Omental fat pad (tissue), 4 donors: Measurements from ENCODE around the gene NPB. TPM values are rescaled to one million over a fixed set of nuclear protein-coding genes. Genes with fewer than 3 reads are reported as not detected.

ENCODE experiments used
- ATAC-seq: fragments of 150-250 bp; one replicate; pipeline ENCODE4 v1.9.1; 2016; ENCODE audit warnings: mild to moderate bottlenecking, moderate library complexity; ENCODE audit not compliant: low FRiP score
- DNase-seq: peaks from one replicate; pipeline ENCODE4 v3.0.0-alpha.2; 2019; ENCODE audit warnings: low spot score
- total RNA-seq, 4 donors: library from RNA; depleted of rRNA; stranded (reverse); fragments of >200 nt; gene quantifications; one replicate each; pipeline ENCODE4 v1.1.0, GENCODE V29; 2016
- TF ChIP-seq, protein P1 (sequence below), 3 donors: fragments of 450-650 bp; IDR thresholded peaks; one replicate each; pipeline ENCODE4 v1.5.1; 2016 to 2017; ENCODE audit warnings: antibody characterized with exemption in 3 of 3, mild to moderate bottlenecking in 3 of 3, moderate library complexity in 2 of 3

NPB gene
- total RNA-seq, 4 donors from 2014 or later, result 1.4 TPM; not detected in 3

- TF ChIP-seq, protein P1, sequence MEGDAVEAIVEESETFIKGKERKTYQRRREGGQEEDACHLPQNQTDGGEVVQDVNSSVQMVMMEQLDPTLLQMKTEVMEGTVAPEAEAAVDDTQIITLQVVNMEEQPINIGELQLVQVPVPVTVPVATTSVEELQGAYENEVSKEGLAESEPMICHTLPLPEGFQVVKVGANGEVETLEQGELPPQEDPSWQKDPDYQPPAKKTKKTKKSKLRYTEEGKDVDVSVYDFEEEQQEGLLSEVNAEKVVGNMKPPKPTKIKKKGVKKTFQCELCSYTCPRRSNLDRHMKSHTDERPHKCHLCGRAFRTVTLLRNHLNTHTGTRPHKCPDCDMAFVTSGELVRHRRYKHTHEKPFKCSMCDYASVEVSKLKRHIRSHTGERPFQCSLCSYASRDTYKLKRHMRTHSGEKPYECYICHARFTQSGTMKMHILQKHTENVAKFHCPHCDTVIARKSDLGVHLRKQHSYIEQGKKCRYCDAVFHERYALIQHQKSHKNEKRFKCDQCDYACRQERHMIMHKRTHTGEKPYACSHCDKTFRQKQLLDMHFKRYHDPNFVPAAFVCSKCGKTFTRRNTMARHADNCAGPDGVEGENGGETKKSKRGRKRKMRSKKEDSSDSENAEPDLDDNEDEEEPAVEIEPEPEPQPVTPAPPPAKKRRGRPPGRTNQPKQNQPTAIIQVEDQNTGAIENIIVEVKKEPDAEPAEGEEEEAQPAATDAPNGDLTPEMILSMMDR (IDR thresholded peaks at IDR 0.05), result no peak
- ATAC-seq, result no peak
- DNase-seq, result no peak
Measured at GRCh38 chr17:81921537-81921862, 19.5 kb downstream of the NPB start.

GRCh38 chr17:81921996-81922565 is 20.0 kb downstream of the NPB start:
- ATAC-seq (no peak), DNase-seq (no peak)

GRCh38 chr17:81922566-81923301 is 20.7 kb downstream of the NPB start:
- DNase-seq (no peak), ATAC-seq (no peak)
- TF ChIP-seq, protein P1 (IDR thresholded peaks at IDR 0.05), result no peak

More at GRCh38 chr17:81921996-81922565, 20.0 kb downstream of the NPB start:
- TF ChIP-seq, protein P1 (IDR thresholded peaks at IDR 0.05), result no peak

DNA sequence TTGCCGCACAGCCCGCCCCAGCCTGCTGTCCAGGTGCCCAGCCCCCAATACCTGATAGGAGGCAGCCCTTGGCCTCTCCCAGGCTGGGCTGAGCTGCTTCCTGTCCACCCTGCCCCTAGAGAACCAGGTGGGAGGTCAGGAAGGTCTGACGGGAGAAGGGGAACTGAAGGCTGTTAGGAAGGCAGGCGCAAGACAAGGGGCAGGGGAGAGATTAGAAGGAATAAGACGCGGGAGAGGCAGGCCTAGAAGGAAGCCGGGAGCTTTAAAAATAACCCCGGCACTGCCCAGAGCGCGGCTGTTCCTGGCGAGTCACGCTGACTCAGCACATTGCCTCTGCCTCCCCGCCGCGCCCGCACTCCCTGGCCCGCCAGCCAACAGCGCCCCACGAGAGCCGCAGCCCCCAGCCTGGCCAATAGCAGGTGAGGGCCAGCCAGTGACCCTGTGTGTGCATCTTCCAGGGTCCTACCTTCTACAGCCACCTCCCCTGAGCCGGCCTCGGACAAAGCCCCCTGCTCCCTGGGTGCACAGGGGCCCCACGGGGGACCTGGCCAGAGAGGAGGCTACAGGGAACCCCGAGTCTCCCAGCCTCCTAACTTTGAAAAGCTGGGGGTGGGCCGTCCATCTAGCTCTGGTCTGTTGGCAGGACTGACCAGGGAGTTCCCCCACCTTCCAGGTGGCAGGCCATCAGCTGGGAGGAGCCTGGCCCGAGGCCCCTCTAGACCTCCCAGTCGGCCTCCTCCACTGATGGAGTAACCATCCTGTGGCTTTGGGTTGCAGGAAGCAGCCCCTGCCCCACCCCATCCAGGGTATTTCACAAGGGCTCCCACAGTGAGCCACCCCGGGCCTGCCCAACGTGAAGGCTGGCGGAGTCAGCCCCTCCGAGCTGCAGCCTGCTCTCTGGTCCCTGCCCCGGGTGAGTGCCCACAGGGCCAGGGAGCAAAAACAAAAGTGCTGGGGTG is 21.5 kb downstream of the NPB start:
- TF ChIP-seq, protein P1 (IDR thresholded peaks at IDR 0.05), result no peak
- ATAC-seq (peak; percentile 55), DNase-seq (peak; percentile 65)

- TF ChIP-seq, protein P1 (IDR thresholded peaks at IDR 0.05), result no peak
- no peak for DNase-seq
- no peak for ATAC-seq
Measured at GRCh38 chr17:81924557-81925532, 22.8 kb downstream of the NPB start.

GRCh38 chr17:81925860-81926450 is 23.9 kb downstream of the NPB start:
- ATAC-seq (no peak), DNase-seq (no peak)
- TF ChIP-seq, protein P1 (IDR thresholded peaks at IDR 0.05), result no peak
